ENCODE results near the gene RASSF4.

RASSF4 gene

DNA sequence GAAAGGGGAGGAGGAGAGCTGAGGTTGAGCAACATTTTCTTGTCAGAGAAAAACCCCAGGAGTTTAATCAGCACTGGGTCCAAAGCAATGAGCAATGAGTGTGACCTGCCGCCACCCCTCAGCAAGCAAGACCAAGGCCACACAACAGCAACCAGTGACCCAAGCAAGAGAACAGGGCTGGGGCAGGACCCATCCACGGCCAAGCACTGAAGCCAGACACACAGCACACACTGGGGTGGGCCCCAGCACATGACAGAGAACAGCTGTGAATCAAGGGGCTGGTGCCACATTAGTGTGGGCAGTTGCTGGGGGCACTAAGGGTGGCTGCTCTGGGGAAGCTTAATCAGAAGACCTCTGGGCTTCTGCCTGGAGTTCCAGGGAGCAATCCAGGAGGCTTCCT, 32.2 kb upstream of the RASSF4 start:
- DNase-seq (ENCODE audit: low read depth in 1 of 2, low spot score in 1 of 2), result no peak

DNA sequence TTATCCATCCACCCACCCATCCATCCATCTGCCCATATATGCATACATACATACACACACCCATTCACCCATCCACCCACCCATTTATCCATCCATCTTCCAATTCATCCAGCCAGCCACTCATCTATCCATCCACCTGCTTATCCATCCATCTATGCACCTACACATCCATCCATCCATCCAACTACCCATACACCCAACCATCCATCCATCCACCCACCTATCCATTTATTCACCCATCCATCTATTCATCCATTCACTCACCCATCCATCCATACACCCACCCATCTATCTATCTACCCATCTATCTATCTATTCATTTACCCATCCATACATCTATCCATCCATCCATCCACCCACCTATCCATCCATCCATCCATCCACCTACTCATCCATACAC, 31.1 kb upstream of the RASSF4 start:
- DNase-seq (ENCODE audit: low read depth in 1 of 2, low spot score in 1 of 2), result no peak

DNA sequence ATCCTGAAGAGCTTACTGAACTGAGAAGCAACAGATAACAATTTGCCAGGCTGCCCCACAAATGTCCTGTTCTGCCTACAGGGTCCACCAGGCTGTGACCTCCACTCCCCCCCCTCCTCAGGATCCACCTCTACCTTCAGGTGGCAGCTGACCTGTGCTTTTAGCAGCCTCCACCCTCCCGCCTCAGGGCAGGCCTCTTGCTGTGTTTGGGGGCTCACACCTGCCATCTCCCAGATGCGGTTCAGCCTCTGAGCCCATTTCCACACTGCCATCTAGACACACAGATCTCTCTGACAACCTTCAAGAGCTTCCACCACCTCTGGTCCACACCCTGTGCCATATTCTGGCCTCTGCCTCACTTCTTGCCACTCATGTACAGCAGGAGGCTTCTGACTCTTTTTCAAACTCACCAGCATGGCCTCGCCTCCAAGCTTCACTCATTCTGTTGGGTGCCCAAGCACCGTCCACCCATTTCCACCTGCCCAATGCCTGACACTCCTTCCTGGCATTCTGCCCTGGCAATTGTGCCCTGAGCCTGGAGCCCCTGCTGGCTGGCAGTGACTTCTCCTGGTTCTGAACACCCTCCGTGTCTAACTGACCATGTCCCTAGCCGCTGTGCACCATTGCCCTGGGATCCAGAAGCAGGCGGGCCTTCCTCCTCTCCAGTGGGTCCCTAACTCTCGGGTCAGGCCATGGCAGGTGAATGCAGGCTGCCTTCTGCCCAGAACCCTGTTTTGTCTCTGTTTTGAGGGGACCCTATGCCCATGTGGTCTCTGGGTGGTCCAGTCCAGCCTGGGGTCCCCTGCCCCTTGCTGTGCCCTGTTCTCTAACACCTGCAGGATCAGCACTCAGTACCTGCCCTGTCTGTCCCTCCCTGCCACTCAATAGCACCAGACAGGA, 30.0 kb upstream of the RASSF4 start:
- no peak for DNase-seq (ENCODE audit: low read depth in 1 of 2, low spot score in 1 of 2)

DNA sequence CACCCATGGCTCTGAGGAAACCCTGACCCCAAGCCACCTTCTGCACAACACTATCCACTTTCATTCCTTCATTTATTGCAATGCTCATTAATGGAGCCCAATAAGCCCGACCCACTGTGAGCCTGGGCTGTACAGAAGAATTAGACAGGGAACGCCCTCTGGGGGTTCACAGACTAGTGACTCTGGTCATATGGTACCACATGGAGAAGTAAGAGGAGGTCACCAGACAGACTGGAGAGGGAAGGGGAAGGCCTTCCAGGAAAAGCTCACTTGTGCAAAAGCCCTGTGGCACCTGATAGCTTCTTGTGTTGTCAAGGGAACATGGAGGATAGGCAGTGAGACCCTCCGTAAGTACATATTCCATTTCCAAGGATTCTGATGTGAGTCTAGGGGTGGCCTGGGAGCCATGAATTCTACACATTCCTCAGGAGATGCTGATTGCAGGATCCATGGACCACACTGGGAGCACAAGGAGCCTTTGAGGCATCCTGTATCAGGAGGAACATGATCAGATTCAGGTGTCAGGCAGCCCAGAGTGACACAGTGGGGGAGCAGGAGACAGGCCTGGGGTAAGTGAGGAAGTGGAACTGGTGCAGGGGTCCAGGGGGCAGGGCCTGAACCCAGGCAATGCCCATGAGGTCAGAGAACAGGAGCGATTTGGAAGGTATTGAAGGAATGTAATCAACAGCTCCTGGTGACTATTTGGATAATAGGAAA, 28.5 kb upstream of the RASSF4 start:
- DNase-seq (ENCODE audit: low read depth in 1 of 2, low spot score in 1 of 2), result no peak

DNA sequence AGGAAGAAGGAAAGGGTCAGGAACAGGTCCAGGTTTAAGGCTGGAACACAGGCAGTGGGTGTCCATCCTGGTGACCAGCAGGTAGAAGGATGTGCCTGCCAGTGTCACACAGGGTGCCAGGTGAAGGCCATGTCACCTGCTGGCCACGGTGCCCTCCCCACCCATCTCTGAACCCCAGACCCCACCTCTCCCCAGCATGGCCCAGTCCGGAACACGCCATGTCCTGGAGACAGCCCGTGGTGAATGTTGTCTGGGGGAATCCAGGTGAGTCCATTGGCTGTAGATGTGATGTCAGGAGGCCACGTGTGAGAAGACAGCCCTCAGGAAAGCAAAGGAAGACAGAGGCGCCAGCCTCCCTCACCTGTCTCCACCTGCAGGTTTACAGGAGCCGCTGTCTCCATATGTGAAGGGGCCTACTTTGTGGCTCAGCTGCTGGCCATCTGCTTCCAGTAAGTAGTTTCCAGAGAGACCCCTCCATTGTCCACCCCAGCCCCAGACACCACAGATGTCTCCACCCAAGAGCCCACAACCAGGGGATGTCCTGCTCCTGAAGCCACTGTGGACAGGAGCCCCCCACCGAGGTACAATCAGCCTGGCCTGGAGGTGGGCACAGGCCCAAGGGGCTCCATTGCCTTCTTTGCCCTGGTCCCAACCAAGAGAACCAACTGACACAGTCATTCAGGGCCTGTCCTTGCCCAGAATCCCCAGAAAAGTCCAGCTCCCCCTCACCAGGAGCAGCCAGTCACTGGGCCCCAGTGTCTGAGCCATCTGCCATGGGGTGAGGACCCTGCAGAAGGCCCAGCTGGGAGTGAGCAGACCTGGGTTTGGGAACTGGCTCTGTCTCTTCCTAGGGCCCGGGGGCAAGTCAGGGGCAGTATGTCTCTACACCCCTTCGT, 27.7 kb upstream of the RASSF4 start:
- no peak for DNase-seq (ENCODE audit: low read depth in 1 of 2, low spot score in 1 of 2)

DNA sequence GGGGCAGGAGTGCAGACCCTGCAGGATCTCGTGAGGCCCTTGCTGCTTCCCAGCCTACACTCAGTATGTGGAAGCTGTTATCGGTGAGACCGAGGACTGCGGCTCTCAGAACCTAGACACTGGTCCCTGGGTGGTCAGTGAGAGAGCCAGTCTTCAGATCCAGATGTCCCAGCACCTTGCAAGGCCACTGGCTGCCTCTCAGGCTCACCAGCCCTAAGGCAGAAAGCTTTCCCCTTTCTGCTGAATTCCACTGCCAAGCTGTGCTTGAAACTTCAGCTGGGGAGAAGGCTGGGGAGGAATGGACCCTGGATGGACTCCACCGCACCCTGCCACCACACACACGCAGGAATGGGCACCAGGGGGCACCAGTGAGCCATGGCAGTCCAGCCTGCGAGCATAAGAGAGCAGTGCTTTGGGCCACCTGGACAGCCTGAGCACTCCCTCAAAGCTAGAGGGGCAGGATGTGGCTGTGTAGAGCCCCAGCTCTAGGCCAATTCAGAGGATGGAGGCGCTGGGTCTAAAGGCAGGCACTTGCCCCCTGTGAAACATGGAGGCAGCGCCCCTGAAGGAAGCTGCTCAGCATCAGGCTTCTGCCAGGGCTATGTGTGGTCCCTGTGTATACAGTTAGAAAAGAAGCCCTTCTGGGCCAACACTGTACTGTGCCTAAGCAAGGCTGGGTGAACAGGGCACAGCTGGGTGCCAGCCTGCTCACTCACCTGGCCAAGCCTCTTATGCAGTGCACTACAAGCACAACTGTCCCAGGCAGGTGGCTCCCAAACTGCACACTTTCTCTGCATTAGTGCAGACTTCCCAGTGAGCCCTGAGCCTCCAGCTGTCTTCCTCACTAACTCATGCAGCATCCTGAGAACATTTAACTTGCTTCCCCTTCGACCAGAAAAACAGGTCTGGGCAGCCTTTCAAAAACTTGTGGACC, 26.8 kb upstream of the RASSF4 start:
- peak; percentile 66 to 70 for DNase-seq (ENCODE audit: low read depth in 1 of 2, low spot score in 1 of 2)

DNA sequence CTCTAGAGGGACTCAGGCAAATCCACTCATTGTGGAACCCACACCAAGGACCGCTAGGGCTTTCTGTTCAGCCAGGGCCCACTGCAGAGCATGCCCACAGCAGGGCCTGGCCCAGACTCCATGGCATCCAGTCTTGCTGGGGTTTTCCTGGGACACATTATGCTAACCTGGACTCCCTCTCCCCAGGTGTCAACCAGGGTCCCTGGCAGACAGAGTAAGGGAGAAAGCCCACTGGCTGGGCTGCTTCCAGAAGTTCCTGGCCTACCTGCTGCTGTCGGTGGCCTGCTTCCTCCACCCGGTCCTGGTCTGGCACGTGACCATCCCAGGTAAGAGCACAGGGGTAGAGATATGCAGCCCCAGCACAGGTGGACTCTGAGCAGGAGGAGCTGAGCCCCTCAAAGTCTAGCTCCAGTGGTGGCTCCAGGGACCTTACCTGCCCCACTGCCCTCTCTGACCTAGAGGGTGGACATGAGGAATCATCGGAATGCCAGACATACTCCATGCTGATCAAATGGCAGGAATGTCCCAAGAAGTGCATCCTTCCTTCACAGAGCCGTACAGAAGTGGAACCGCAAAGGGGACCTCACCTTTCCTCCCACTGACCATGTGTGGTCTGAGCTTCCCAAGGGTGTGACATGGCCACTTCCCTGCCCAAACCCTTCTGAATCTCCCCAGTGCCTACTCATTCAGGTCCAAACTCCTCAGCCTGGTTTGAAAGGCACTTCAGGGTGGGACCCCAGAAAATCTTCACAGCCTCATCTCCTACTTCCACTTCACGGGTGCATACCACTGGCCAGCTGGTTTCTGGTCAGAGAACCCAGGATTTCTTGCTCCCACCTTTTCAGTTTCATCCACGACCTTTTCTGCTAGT, 25.9 kb upstream of the RASSF4 start:
- no peak for DNase-seq (ENCODE audit: low read depth in 1 of 2, low spot score in 1 of 2)

DNA sequence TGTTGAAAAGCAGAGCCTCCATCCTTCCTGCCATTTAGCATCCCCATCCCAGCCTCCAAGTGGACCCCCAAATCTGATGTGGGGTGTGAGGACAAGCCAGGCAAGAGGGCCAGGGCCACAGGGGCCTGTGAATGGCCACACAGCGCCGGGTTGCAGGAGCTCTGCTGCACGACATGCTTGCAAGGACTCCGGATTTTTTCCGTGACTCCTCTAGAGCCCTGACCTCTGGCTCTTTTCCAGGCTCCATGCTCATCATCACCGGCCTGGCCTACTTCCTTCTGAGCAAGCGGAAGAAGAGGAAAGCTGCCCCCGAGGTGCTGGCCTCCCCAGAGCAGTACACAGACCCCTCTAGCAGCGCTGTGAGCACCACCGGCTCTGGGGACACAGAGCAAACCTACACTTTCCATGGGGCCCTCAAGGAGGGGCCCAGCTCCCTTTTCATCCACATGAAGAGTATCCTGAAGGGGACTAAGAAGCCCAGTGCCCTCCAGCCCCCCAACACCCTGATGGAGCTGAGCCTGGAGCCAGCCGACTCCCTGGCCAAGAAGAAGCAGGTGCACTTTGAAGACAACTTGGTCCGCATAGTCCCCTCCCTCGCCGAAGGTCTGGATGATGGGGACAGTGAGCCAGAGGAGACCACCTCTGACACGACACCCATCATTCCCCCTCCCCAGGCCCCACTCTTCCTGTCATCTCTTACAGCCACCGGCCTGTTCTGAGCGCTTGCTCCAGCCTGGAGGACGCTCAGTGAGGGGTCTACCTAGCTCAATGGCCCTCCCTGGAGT, 25.0 kb upstream of the RASSF4 start:
- DNase-seq (ENCODE audit: low read depth in 1 of 2, low spot score in 1 of 2), result no peak

DNA sequence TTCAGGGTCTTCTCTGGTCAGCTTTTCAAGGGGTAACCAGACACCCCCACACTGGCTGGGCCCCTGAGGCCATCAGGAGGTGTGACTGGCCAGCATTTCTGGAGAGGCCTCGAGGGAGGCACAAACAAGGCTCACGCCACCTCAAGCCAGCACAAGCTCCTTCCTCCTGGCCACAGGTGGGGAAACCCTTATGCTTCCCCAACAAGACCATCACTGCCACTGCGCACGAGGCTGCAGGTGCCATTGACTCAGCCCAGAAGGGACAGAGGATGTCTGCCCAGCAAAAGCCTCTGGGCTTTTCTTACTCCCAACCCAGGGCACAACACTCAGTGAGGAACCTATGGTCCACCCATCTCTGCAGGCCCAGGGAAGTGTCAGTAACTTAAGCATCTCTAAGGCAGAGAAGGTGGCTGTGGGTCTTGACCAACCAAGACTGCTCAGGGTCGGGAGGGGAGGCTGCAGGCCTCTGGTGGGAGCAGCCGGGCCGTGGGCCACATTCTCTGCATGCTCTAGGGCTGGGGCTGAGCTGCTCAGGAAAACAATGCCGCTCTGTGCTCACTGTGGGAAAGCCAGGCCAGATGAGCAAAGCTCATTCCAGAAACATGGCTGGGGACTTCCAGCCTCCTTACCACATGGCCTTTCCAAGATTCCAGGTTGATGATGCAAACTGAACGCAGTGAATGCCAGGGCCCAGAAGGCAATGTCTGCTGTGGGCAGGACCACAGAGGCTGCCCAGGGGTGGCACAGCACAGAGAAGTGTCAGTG, 24.2 kb upstream of the RASSF4 start:
- no peak for DNase-seq (ENCODE audit: low read depth in 1 of 2, low spot score in 1 of 2)

DNA sequence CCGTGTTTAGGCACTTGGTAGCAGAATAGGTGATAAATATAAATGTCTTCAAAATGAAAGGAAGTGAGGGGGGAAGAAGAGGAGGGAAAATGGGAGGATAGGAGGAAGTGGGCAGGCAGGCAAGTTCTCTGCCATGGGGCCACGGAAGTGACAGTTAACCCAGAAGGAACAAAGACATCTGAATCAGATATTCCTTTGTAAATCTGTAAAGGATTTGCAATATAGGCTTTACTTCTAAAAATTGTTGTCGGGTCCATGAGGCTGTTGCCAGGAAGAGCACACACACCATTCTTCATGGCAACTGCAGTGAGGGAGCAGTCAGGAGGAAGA, 23.7 kb upstream of the RASSF4 start:
- no peak for DNase-seq (ENCODE audit: low read depth in 1 of 2, low spot score in 1 of 2)

DNA sequence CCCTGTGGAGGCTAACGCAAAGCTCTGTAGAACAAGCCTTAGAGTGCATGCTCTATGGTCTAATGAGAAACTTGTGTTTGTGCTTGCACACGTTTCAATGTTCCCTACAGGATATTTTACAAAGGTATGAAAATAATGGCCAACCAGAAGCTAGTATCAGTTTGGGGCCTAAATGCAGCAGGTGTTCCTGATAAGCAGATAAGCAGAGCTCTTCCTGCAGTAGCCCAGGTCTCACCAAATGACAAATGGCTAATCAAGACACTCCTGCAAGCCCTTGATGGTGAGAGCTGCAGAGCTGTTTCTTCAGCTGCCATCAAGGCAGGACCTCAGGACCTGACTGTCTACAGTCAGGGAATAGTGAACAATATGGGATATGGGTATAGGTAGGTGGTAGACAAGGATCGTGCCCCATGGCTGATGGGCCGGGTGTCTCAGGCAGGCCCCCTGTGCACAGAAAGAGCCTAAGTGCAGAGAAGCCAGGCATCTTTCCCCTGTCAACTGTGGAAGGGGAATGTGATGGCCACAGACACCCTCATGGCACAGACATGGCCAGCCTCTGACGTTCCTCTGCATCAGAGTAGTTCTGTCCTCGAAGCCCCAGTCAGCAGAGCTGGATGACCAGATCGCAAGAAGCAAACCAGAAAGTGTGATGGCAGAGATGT, 23.2 kb upstream of the RASSF4 start:
- no peak for DNase-seq (ENCODE audit: low read depth in 1 of 2, low spot score in 1 of 2)

DNA sequence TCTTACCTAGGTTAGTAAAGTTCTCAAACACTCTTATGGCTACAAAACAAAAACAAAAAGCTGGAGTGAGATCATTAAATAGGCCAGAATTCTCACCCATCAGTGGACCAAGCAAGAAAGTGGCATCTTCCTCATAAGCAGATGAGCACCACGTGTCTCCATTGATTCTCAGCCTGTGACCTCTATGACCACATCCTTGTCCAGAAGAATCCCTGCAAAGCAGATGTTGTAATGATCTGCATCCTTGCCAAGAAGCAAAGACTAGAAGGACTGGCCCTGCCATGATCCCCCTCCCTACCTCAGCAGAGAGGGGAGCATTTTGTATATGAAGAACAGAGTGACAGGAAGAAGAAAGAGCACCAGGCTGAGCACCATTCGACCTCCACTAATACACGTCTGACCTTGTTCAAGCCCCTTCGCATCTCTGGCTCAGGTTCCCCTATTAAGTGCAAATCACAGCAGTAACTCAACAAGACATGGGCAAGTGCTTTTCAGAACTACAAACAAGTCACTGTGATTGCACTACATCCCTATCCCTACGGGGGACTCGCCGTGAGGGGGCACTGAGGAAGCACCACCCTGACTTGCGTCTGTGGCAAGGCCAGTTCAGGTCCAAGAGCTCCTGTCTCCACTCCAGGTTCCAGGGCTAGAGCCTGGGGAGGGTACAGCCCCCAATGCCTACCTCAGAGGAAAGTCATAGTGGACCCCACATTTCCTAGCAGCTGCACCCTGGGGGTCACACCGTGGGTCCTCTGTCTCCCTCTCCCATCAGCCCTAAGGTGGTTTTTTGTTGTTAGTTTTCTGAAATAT, 22.2 kb upstream of the RASSF4 start:
- DNase-seq (ENCODE audit: low read depth in 1 of 2, low spot score in 1 of 2), result no peak

DNA sequence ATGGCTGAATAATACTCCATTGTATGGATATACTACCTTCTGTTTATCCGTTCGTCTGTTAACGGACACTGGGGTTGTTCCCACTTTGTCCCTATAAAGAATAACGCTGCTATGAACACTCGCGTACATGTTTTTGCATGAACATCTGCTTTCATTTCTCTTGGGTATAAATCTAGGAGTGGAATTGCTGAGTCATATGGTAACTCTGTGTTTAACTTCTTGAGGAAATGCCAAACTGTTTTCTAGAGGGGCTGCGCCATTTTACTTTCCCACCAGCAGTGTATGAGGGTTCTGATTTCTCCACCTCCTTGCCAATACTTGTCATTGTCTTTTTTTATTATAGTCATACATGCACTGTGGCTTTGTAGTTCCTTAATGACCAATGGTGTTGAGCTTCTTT, 20.6 kb upstream of the RASSF4 start:
- DNase-seq (ENCODE audit: low read depth in 1 of 2, low spot score in 1 of 2), result no peak

DNA sequence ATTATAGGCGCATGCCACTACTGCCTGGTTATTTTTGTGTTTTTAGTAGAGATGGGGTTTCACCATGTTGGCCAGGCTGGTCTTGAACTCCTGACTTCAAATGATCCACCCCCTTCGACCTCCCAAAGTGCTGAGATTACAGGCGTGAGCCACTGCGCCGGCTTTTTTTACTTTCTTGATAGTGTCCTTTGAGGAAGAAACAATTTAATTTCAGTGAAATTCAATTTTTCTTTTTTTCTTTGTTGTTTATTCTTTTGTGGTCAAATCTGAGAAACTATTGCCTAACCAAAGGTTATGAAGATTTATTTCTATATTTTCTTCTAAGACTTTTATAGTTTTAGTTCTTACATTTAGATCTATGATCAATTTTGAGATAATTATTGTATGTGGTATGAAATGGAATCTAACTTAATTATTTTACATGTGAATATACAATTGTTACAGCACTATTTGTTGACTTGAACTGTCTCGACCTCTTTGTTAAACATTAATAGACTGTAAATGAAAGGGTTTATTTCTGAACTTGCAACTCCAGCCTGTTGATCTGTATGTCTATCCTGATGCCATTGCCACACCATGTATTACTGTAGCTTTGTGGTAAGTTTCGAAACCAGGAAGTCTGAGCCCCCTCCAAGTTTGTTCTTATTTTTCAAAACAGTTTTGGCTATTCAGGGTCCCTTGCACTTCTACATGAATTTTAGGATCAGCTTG, 19.8 kb upstream of the RASSF4 start:
- no peak for DNase-seq (ENCODE audit: low read depth in 1 of 2, low spot score in 1 of 2)

DNA sequence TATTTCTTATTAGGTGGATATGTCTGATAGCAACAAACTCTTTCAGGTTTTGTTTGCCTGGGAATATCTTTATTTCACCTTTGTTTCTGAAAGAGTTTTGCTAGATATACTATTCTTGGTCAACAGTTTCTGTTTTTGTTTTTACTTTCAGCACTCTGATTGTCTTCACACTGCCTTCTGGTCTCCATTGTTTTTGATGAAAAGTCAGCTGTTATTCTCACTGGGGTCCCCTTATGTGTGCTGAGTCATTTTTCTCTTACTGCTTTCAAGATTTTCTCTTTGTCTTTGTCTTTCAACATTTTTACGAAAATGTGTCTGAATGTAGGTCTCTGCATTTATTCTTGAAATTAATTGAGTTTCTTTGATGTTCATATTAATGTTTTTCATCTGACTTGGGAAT, 15.2 kb upstream of the RASSF4 start:
- DNase-seq (ENCODE audit: low read depth in 1 of 2, low spot score in 1 of 2), result no peak

DNA sequence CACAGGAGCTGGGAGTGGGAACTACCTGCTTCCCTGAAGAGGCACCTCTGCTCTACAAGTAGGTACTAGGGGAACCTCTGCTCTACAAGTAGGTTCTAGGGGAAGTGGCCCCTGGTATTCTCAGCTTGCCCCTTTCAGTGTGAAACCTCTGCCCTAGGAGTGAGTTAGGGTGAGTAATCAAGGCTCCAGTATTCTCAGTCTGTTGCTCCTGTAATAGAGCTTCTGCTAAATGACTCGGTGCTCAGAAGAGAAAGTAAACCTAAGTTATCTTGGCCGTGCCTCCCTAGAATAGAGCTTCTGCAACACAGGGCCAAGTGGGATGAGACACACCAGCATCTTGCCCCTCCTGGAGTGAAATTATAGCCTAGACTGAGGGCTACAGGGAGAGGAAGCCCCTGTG, 13.4 kb upstream of the RASSF4 start:
- DNase-seq (ENCODE audit: low read depth in 1 of 2, low spot score in 1 of 2), result no peak

Data from activated CD4-positive, alpha-beta T cell treated with anti-CD3 and anti-CD28 coated beads, Interleukin-2, amount 50 U/mL, for 24 hours (primary cell).